Left ventricle myocardium inferior (tissue), 1 donor: ENCODE measurements around the gene SLC1A2. TPM values are rescaled to one million over a fixed set of nuclear protein-coding genes. Genes with fewer than 3 reads are reported as not detected.
"Not testable (repeated sequence)": the region's sequence is repeated elsewhere in the genome, so short reads cannot be mapped to it uniquely, and the experiment has no call there.

ENCODE experiments used
- DNase-seq: peaks from one replicate; pipeline ENCODE4 v3.0.0-alpha.2; 2020
- H3K27ac ChIP-seq: fragments of 200-600 bp; replicated peaks from 2 replicates; pipeline ENCODE4 v1.8.0; 2021
- H3K27me3 ChIP-seq: fragments of 200-600 bp; 2 replicates; pipeline ENCODE4 v1.8.0; 2021; ENCODE audit warnings: low read depth
- H3K36me3 ChIP-seq: fragments of 200-600 bp; 2 replicates; pipeline ENCODE4 v1.8.0; 2021
- H3K4me1 ChIP-seq: fragments of 200-600 bp; 2 replicates; pipeline ENCODE4 v1.8.0; 2021
- H3K4me3 ChIP-seq: fragments of 200-600 bp; 2 replicates; pipeline ENCODE4 v1.8.0; 2021; ENCODE audit warnings: mild to moderate bottlenecking, moderate library complexity
- H3K9me3 ChIP-seq: fragments of 200-600 bp; replicated peaks from 2 replicates; pipeline ENCODE4 v1.8.0; 2021
- CTCF ChIP-seq: fragments of 200-600 bp; IDR thresholded peaks from 2 replicates; pipeline ENCODE4 v1.8.0; 2021; ENCODE audit warnings: antibody characterized with exemption, mild to moderate bottlenecking, borderline replicate concordance
- intact Hi-C: fragments of 100-400 bp; cut with micrococcal nuclease; formaldehyde crosslinking; loops from one replicate; pipeline ENCODE4 v1.11.0; 2022
- total RNA-seq: library from RNA; stranded (reverse); fragmentation: NEBNext Ultra II Directional; extraction: Animal tissue kit (Norgen Biotek cat#: 25700); gene quantifications from one replicate; pipeline ENCODE4 v1.2.1, GENCODE V29; 2021
- donor health status: DM: no; HTN: yes; CAD: no; lungs with severe emphysema.

SLC1A2 gene
- total RNA-seq, 1 donor from 2014 or later = 8.4 TPM

- Histone ChIP-seq H3K4me3 (no peak overlapping the region), H3K36me3 (peaks cover 12% of the 10 kb centered on the region), H3K27me3 (no peaks in the 10 kb centered on the region), H3K9me3 (peaks cover 12% of the 10 kb centered on the region), H3K4me1 (no peaks in the 10 kb centered on the region), H3K27ac (no peak overlapping the region)
- no peak for DNase-seq
- no peak for TF ChIP-seq CTCF
- intact Hi-C loops = loop anchor here (10.0 kb wide), 1 partner anchor 306 kb away; no protein-coding TSS in a partner anchor
Measured at GRCh38 chr11:35230388-35230787, 189.0 kb downstream of the SLC1A2 start.

GRCh38 chr11:35228328-35228725 is 191.0 kb downstream of the SLC1A2 start:
- intact Hi-C loops = no loop called here
- Histone ChIP-seq H3K36me3 (peaks cover 12% of the 10 kb centered on the region), H3K9me3 (no peaks in the 10 kb centered on the region)

GRCh38 chr11:35227576-35228327 is 191.6 kb downstream of the SLC1A2 start:
- Histone ChIP-seq H3K4me1 (peaks cover 3% of the 10 kb centered on the region), H3K27me3 (no peaks in the 10 kb centered on the region), H3K27ac (no peak overlapping the region), H3K4me3 (no peak overlapping the region), H3K36me3 (peaks cover 12% of the 10 kb centered on the region), H3K9me3 (no peaks in the 10 kb centered on the region)
- no peak for DNase-seq
- intact Hi-C loops = no loop called here
- TF ChIP-seq CTCF = no peak

More at GRCh38 chr11:35228328-35228725, 191.0 kb downstream of the SLC1A2 start:
- no peak for TF ChIP-seq CTCF
- H3K27ac ChIP-seq = no peak overlapping the region
- peaks cover under 1% of the 10 kb centered on the region for H3K4me1 ChIP-seq
- H3K4me3 ChIP-seq = no peak overlapping the region
- H3K27me3 ChIP-seq = no peaks in the 10 kb centered on the region
- DNase-seq = no peak

GRCh38 chr11:35226756-35227155 is 192.6 kb downstream of the SLC1A2 start:
- H3K4me1 ChIP-seq, H3K27ac ChIP-seq, H3K4me3 ChIP-seq, DNase-seq, intact Hi-C loops, H3K27me3 ChIP-seq, H3K9me3 ChIP-seq: not testable (repeated sequence)
- peaks cover 13% of the 10 kb centered on the region for H3K36me3 ChIP-seq

GRCh38 chr11:35225946-35226520 is 193.3 kb downstream of the SLC1A2 start:
- Histone ChIP-seq H3K4me1 (peaks cover 3% of the 10 kb centered on the region), H3K27ac (no peak overlapping the region), H3K27me3 (no peaks in the 10 kb centered on the region), H3K9me3 (no peaks in the 10 kb centered on the region), H3K4me3 (no peak overlapping the region), H3K36me3 (peaks cover 18% of the 10 kb centered on the region)
- intact Hi-C loops = no loop called here
- no peak for TF ChIP-seq CTCF
- no peak for DNase-seq

- Histone ChIP-seq H3K4me3 (no peak overlapping the region), H3K9me3 (no peaks in the 10 kb centered on the region), H3K27ac (no peak overlapping the region), H3K36me3 (peaks cover 10% of the 10 kb centered on the region), H3K4me1 (peaks cover 3% of the 10 kb centered on the region), H3K27me3 (no peaks in the 10 kb centered on the region)
- TF ChIP-seq CTCF = no peak
- intact Hi-C loops = no loop called here
- DNase-seq = no peak
Measured at GRCh38 chr11:35223991-35224390, 195.4 kb downstream of the SLC1A2 start.
